Skeletal muscle tissue (tissue), 4 donors: Measurements from ENCODE around the gene PCGF2. TPM values are rescaled to one million over a fixed set of nuclear protein-coding genes. Genes with fewer than 3 reads are reported as not detected.

Experiments
- H3K27ac ChIP-seq: one replicate; pipeline ENCODE4 v1.7.0; 2013; ENCODE audit warnings: mild to moderate bottlenecking, low read depth, low read length, inconsistent platforms
- H3K27me3 ChIP-seq, 3 donors: one replicate each; pipeline ENCODE4 v1.7.0; 2013; ENCODE audit warnings: low read length in 3 of 3; ENCODE audit not compliant: control insufficient read depth in 3 of 3, insufficient read depth in 3 of 3
- H3K36me3 ChIP-seq, 3 donors: one replicate each; pipeline ENCODE4 v1.7.0; 2013; ENCODE audit warnings: low read length in 3 of 3; ENCODE audit not compliant: control insufficient read depth in 3 of 3, insufficient read depth in 3 of 3
- H3K4me1 ChIP-seq, 3 donors: one replicate each; pipeline ENCODE4 v1.7.0; 2013; ENCODE audit warnings: low read length in 3 of 3, mild to moderate bottlenecking in 3 of 3; ENCODE audit not compliant: control insufficient read depth in 3 of 3, insufficient read depth in 3 of 3
- H3K4me3 ChIP-seq, 3 donors: one replicate each; pipeline ENCODE4 v1.7.0; 2013; ENCODE audit warnings: low read length in 3 of 3
- H3K9ac ChIP-seq, 3 donors: one replicate each; pipeline ENCODE4 v1.7.0; 2013; ENCODE audit warnings: low read length in 3 of 3, mild to moderate bottlenecking in 3 of 3, moderate library complexity in 2 of 3, low read depth in 1 of 3
- H3K9me3 ChIP-seq, 3 donors: one replicate each; pipeline ENCODE4 v1.7.0; 2013; ENCODE audit warnings: low read length in 3 of 3; ENCODE audit not compliant: control insufficient read depth in 3 of 3
- total RNA-seq: library from RNA; depleted of rRNA; stranded (reverse); fragments of >200 nt; gene quantifications from one replicate; pipeline ENCODE4 v1.2.3, GENCODE V29; 2014
- donor health status: Osteomylitis.

Gene PCGF2
- total RNA-seq, 1 donor from 2014 or later: 3.1 TPM

- H3K4me3 ChIP-seq: peak overlapping the region; percentile 76 to 83 (median 76)
- H3K9ac ChIP-seq: peak overlapping the region in 2 of 3 donors; percentile 72 to 86
- H3K9me3 ChIP-seq: no peaks in the 10 kb centered on the region
- H3K27ac ChIP-seq: peak overlapping the region; percentile 98
- H3K4me1 ChIP-seq: peaks cover 53 to 74% (median 55%) of the 10 kb centered on the region in 3 donors
- no peaks in the 10 kb centered on the region for H3K27me3 ChIP-seq
- peaks cover 14 to 20% (median 14%) of the 10 kb centered on the region in 3 donors for H3K36me3 ChIP-seq
Measured at GRCh38 chr17:38705523-38705802, 42.7 kb downstream of the PCGF2 start.

- Histone ChIP-seq H3K4me1 (peaks cover 48 to 69% (median 49%) of the 10 kb centered on the region in 3 donors), H3K9me3 (no peaks in the 10 kb centered on the region), H3K36me3 (peaks cover 10 to 20% (median 14%) of the 10 kb centered on the region in 3 donors), H3K27ac (peak within 1 kb of the TSS; percentile 98), H3K9ac (peak within 1 kb of the TSS; percentile 97 to 98 (median 97)), H3K27me3 (no peaks in the 10 kb centered on the region), H3K4me3 (peak within 1 kb of the TSS; percentile 88 to 96 (median 92))
Measured at GRCh38 chr17:38704606-38705522, 43.3 kb downstream of the PCGF2 start, which contains the start of gene MLLT6. TSS of gene MLLT6 (plus strand) at chr17:38705273. CDS start at chr17:38705633, 360 bp downstream.

- H3K9ac ChIP-seq: peak overlapping the region; percentile 97 to 98 (median 97)
- H3K9me3 ChIP-seq: no peaks in the 10 kb centered on the region
- H3K4me1 ChIP-seq: peaks cover 39 to 65% (median 40%) of the 10 kb centered on the region in 3 donors
Measured at GRCh38 chr17:38703742-38704605, 44.2 kb downstream of the PCGF2 start.

GRCh38 chr17:38702916-38703741 lies 45.0 kb downstream of the PCGF2 start:
- no peaks in the 10 kb centered on the region for H3K27me3 ChIP-seq
- H3K4me1 ChIP-seq: peaks cover 35 to 60% (median 36%) of the 10 kb centered on the region in 3 donors
- H3K9me3 ChIP-seq: no peaks in the 10 kb centered on the region
- H3K9ac ChIP-seq: peak overlapping the region; percentile 97 to 98 (median 97)
- H3K36me3 ChIP-seq: peaks cover 3 to 10% (median 6%) of the 10 kb centered on the region in 3 donors
- peak overlapping the region; percentile 98 for H3K27ac ChIP-seq
- H3K4me3 ChIP-seq: peak overlapping the region; percentile 88 to 96 (median 92)

More at GRCh38 chr17:38703742-38704605, 44.2 kb downstream of the PCGF2 start:
- Histone ChIP-seq H3K4me3 (peak overlapping the region; percentile 88 to 96 (median 92)), H3K27ac (peak overlapping the region; percentile 98), H3K36me3 (peaks cover 3 to 14% (median 8%) of the 10 kb centered on the region in 3 donors), H3K27me3 (no peaks in the 10 kb centered on the region)

- Histone ChIP-seq H3K27me3 (no peaks in the 10 kb centered on the region), H3K4me1 (peaks cover 29 to 53% (median 36%) of the 10 kb centered on the region in 3 donors), H3K9me3 (no peaks in the 10 kb centered on the region), H3K9ac (peak overlapping the region; percentile 97 to 98 (median 97)), H3K4me3 (peak overlapping the region; percentile 88 to 96 (median 92)), H3K27ac (peak overlapping the region; percentile 98), H3K36me3 (peaks cover 2% of the 10 kb centered on the region in 3 donors)
Measured at GRCh38 chr17:38702166-38702915, 45.8 kb downstream of the PCGF2 start.

GRCh38 chr17:38701504-38702165 lies 46.5 kb downstream of the PCGF2 start:
- no peaks in the 10 kb centered on the region for H3K9me3 ChIP-seq
- no peaks in the 10 kb centered on the region for H3K36me3 ChIP-seq
- peak overlapping the region; percentile 87 to 91 (median 88) for H3K4me3 ChIP-seq
- H3K4me1 ChIP-seq: peaks cover 23 to 46% (median 29%) of the 10 kb centered on the region in 3 donors
- H3K27me3 ChIP-seq: no peaks in the 10 kb centered on the region
- peak overlapping the region; percentile 98 for H3K27ac ChIP-seq
- peak overlapping the region; percentile 75 to 97 (median 92) for H3K9ac ChIP-seq

- H3K9me3 ChIP-seq: no peaks in the 10 kb centered on the region
- no peak overlapping the region for H3K9ac ChIP-seq
- H3K4me1 ChIP-seq: peaks cover 24 to 40% (median 29%) of the 10 kb centered on the region in 3 donors
- H3K4me3 ChIP-seq: no peak overlapping the region
- H3K36me3 ChIP-seq: no peaks in the 10 kb centered on the region
- no peak overlapping the region for H3K27ac ChIP-seq
- no peaks in the 10 kb centered on the region for H3K27me3 ChIP-seq
Measured at GRCh38 chr17:38698760-38699159, 49.4 kb downstream of the PCGF2 start.

GRCh38 chr17:38697061-38697820 lies 50.9 kb downstream of the PCGF2 start:
- Histone ChIP-seq H3K9me3 (no peaks in the 10 kb centered on the region), H3K4me3 (no peak overlapping the region), H3K4me1 (peaks cover 23 to 32% (median 24%) of the 10 kb centered on the region in 3 donors), H3K27ac (no peak overlapping the region), H3K27me3 (no peaks in the 10 kb centered on the region), H3K36me3 (no peaks in the 10 kb centered on the region), H3K9ac (no peak overlapping the region)
